NB4 (cell line): Measurements from ENCODE around the gene TMEM164.

ENCODE experiments used
- POLR2A ChIP-seq: IDR thresholded peaks from 2 replicates; pipeline ENCODE4 v1.6.1; 2011; ENCODE audit warnings: mild to moderate bottlenecking; ENCODE audit not compliant: insufficient read length; ENCODE audit errors: extremely low read depth
- TF ChIP-seq, protein P1 (sequence below): IDR thresholded peaks from one replicate; pipeline ENCODE4 v1.5.1; 2012; ENCODE audit warnings: low read depth, low read length

DNA sequence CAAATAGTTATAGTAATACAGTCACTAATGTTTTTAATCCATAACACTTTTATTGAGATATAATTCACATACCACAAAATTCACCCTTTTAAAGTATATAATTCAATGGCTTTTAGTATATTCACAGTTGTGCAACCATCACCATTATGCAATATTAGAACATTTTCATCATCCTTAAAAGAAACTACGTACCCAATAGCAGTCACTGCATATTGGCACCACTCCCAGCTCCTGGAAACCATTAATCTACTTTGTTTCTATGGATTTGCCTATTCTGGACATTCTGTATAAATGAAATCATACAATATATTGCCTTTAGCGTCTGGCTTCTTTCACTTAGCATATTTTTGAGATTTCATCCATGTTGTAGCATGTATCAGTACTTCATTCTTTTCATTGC, 215.7 kb downstream of the TMEM164 start:
- TF ChIP-seq, protein P1, sequence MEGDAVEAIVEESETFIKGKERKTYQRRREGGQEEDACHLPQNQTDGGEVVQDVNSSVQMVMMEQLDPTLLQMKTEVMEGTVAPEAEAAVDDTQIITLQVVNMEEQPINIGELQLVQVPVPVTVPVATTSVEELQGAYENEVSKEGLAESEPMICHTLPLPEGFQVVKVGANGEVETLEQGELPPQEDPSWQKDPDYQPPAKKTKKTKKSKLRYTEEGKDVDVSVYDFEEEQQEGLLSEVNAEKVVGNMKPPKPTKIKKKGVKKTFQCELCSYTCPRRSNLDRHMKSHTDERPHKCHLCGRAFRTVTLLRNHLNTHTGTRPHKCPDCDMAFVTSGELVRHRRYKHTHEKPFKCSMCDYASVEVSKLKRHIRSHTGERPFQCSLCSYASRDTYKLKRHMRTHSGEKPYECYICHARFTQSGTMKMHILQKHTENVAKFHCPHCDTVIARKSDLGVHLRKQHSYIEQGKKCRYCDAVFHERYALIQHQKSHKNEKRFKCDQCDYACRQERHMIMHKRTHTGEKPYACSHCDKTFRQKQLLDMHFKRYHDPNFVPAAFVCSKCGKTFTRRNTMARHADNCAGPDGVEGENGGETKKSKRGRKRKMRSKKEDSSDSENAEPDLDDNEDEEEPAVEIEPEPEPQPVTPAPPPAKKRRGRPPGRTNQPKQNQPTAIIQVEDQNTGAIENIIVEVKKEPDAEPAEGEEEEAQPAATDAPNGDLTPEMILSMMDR, result no peak
- no peak for TF ChIP-seq POLR2A
